Activated T-cell treated with anti-CD3 and anti-CD28 coated beads, Interleukin-2, amount 50 U/mL, for 1 hour (primary cell): ENCODE results near the gene LMBR1.
"Not testable (repeated sequence)": the region's sequence is repeated elsewhere in the genome, so short reads cannot be mapped to it uniquely, and the experiment has no call there.

ENCODE experiments used
- DNase-seq: peaks from one replicate; pipeline ENCODE4 v3.0.0-alpha.2; 2020

The LMBR1 gene, protein sequence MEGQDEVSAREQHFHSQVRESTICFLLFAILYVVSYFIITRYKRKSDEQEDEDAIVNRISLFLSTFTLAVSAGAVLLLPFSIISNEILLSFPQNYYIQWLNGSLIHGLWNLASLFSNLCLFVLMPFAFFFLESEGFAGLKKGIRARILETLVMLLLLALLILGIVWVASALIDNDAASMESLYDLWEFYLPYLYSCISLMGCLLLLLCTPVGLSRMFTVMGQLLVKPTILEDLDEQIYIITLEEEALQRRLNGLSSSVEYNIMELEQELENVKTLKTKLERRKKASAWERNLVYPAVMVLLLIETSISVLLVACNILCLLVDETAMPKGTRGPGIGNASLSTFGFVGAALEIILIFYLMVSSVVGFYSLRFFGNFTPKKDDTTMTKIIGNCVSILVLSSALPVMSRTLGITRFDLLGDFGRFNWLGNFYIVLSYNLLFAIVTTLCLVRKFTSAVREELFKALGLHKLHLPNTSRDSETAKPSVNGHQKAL

DNA sequence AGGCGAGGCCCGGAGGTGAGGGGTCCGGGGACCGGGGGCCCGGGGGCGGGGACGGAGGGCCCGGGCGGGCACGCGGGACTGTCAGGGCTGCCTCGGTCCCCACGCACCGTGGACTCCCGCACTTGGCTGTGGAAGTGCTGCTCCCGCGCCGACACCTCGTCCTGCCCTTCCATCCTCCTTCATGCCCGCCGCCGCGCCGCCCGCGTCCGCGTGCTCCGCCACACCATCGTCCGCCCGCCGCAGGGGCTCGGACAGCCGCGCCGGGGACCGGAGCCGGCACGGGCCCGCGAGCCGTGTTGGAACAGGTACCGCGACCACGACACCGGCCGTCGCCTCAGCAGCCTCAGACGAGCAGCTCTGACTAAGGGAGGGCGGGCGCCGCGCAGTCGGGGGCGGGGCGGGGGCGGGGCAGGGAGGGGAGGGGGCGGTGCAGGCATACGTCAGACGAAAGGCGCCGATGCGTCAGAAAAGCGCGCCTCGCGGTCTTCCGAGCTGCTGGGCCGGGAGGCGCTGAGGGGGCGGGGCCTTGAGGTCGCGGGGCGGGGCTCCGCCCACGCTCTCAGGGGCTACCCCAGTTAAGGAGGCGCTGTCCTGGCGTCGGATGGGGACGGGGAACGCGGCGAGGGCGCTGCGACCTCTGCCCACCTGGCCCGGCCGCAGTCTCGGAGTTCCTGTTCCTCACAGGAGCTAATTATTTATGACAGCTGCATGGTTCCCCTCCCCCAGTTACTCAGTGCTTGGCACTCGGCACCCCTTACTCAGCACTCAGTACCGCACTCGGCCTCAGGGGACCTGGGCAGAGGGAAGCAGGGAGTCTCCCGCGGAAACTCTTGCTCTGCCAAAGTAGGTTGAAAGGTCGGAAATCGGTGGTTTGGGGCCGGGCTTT is at the start of gene LMBR1:
TSS of gene LMBR1 (minus strand) at position 363 of the 886 bp plus-strand sequence. CDS start at position 173, 190 bp downstream.
- DNase-seq = peak; percentile 98

DNA sequence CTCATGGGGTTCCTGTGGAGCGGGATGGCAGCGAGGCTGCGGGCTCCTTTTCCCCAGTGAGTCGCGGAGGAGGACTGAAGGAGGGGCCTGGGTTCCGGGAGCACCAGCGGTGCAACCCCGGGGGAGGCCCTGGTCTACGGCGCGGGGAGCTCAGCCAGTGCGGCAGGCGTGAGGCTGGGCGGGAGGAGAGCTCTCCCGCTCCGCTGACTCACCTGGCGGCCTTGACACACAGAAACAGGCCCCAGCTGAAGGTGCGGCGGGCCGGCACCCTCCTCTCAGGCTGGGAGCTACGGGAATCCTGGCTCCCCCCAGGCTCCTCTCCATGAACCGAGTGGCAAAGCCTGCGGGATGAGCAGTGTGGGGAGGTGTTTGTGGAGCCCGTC is 49.7 kb upstream of the LMBR1 start:
- peak; percentile 36 for DNase-seq

DNA sequence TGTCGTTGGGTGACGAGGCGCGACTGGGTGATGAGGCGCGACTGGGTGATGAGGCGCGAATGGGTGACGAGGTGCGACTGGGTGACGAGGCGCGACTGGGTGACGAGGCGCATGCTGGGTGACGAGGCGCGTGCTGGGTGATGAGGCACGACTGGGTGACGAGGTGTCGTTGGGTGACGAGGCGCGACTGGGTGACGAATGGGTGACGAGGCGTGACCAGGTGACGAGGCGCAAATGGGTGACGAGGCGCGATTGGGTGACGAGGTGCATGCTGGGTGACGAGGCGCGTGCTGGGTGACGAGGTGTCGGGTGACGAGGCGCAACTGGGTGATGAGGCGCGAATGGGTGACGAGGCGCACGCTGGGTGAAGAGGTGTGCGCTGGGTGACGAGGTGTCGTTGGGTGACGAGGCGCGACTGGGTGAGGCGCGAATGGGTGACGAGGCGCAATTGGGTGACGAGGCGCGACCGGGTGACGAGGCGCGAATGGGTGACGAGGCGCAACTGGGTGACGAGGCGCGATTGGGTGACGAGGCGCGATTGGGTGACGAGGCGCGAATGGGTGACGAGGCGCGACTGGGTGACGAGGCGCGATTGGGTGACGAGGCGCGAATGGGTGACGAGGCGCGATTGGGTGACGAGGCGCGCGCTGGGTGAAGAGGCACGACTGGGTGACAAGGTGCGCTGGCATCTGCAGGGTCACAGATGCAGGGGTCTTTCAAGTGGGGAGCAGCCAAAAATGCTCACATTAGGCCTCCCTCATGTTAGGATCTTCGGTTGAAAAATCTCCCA is 48.6 kb upstream of the LMBR1 start:
- no peak for DNase-seq

DNA sequence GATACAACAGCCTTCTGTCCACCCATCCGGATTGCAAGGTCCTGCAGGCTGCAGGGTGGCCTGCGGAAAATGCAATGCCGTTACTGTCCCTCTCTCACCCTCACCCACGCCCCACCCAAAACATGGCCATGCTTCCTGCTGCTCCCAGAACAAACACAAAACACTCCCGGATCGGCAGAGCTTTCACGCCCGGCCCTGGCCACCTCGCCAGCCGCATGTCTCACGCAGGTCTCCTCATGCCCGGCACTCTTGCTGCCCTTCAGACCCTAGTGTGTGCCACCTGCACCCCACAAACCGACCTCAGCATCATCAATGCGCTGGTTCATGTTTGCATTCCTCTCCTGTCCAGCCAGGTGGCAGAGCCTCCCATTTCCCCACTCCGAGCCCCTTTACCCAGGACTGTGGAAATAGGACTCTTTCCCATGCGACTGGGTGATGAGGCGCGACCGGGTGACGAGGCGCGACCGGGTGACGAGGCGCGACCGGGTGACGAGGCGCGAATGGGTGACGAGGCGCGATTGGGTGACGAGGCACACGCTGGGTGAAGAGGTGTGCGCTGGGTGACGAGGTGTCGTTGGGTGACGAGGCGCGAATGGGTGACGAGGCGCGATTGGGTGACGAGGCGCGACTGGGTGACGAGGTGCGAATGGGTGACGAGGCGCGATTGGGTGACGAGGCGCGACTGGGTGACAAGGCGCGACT is 47.6 kb upstream of the LMBR1 start:
- DNase-seq = no peak

DNA sequence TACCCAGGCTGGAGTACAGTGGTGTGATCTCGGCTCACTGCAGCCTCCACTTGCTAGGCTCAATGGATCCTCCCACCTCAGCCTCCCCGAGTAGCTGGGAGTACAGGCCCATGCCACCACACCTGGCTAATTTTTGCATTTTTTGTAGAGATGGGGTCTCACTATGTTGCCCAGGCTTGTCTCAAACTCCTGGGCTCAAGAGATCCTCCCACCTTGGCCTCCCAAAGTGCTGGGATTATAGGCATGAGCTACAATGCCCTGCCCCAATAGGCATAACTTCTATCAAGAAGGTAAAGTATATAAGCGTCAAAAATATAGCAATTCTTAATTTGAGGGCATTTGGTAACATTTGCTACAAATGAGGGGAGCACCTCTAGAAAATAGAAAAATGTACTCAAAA is 43.8 kb upstream of the LMBR1 start:
- not testable (repeated sequence) for DNase-seq

DNA sequence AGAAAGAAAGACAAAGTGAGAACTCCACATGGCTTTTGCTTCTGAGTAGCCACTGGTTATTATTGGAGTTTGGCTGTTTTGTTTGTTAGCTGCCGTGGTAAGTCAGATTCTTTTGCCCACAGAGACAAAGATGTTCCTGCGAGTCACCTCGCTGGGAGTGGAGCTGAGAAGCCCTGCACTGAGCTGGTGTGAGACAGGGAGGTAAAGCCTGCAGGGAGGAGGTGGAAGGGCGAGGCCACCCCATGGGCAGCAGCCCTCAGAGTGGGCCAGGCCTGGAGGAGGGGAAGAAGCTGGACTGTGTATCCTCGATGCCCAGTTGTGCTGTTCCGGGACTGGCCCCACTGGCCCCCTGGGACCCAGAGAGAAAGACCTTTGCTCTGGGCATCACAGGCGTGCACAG is 42.3 kb upstream of the LMBR1 start:
- DNase-seq = no peak

DNA sequence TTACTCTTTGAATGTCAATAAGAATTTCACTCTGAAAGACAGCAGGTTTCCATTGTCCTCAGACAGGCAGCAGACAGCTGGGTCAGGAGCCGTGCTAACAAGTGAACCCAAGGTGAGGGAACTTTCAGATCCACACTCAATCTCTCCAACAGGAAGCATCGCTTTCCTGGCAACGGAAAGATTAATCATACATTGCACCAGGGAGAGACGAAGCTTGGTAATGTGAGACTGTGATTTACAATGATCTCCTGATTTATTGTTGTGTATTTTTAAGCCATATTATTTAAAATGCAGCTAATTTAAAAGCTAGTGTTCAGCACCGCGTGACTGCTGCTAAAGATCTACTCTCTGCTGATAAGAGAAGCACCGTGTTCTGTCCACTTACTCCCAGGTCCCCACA is 39.0 kb upstream of the LMBR1 start:
- no peak for DNase-seq

DNA sequence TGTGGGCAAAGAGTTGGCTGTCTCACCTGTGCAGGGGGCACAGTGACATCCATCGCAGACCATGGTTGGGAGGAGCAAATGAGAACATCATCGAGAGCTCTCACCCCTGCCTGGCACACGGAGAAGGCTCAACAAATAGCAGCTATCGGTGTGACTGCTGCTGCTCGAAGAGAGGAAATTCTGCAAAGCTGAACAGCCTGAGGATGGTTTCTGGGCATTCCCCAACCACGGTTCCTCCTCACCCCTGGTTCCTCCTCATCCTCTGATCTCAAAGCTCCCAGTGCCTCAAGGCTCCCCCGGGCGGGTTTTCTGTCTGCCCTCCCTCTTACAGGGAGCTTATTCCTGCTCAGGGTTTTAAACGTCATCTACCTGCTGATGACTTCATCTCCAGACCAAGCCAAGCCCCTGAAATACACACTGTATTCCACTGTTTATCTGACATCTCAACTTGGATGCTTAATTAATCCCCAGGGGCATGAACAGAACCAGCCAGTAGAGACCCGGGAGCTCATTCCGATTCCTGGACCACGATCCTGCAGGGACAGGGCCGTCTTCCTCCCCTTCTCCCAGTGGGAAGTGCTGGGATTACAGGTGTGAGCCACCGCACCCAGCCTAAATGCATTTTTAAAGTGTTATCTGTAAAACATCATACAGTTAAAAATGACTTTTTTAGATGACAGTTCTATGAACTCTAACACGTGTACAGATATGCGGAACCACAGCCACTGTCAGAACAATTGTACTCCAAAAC is 37.0 kb upstream of the LMBR1 start:
- peak; percentile 50 for DNase-seq

DNA sequence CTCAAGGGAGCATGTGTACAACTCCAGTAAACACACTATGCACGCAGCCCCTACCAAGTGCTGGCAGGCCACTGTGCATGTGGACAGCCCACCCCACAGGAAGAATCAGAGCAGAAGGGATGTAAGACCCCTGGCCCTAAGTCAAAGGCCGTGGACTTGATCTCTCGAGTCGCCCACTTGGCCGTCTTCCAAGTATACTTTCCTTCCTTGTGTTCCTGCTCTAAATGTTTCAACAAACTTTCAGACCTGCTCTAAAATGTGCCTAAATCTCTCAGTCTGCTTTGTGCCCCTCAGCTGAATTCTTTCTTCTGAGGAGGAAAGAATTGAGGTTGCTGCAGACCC is 35.4 kb upstream of the LMBR1 start:
- no peak for DNase-seq

DNA sequence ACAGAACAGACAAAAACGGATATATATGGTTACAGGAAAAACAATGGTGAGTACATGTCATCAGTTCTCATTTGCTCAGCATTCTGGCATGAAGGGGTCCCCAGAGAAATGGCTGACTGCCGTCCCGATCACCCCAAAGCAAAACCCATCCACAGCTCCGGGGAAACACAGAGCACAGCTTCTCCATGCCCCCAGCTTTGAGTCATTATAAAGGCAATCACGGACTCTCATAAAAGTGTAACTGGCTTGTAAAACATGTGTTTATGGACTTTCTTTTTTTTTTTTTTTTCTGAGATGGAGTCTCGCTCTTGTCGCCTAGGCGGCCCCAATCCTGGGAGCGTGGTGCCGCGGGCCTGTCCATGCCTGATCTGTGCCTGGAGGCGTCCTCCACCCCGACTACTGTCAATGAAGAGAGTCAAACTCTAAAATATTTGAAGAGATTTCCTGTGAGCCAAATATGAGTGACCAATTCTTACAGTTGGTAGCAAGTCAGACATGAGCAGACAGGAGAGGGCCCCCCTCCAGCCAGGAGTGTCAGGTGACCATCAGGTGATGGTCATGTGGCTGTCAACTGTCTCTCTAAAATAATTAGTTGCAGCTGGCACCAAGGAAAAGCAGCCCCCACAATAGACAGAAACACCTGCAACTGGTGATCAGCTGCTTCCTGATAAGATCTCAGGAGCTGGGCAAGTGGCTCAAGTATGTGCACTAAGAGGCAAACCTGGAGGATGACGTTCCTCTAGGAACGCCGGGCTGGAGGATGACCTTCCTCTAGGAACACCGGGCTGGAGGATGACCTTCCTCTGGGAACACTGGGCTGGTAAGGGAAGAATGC is 34.8 kb upstream of the LMBR1 start:
- DNase-seq = no peak

DNA sequence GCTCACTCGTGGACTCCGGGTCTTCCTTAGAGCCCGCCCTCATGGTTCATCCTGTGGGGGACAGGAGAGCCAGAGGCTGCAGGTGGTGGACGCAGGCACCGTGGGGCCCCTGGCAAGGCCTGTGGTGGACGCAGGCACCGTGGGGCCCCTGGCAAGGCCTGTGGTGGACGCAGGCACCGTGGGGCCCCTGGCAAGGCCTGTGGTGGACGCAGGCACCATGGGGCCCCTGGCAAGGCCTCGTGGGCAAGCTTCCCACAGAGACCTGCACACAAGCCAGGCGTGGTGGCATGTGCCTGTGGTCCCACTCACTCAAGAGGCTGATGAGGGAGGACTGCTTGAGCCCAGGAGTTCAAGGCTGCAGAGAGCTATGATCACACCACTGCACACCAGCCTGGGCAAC is 32.8 kb upstream of the LMBR1 start:
- DNase-seq = not testable (repeated sequence)

DNA sequence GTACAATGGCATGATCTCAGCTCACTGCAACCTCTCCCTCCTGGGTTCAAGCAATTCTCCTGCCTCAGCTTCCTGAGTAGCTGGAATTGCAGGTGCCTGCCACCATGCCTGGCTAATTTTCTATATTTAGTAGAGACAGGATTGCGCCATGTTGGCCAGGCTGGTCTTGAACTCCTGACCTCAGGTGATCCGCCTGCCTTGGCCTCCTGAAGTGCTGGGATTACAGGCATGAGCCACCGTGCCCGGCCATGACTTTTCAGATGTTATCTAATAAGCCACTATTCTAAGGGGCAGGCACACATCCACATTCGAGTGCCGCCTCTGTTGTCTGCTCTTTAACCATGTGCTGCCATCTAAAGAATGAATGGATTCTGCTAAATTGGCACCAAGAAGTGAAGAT is 29.3 kb upstream of the LMBR1 start:
- not testable (repeated sequence) for DNase-seq

DNA sequence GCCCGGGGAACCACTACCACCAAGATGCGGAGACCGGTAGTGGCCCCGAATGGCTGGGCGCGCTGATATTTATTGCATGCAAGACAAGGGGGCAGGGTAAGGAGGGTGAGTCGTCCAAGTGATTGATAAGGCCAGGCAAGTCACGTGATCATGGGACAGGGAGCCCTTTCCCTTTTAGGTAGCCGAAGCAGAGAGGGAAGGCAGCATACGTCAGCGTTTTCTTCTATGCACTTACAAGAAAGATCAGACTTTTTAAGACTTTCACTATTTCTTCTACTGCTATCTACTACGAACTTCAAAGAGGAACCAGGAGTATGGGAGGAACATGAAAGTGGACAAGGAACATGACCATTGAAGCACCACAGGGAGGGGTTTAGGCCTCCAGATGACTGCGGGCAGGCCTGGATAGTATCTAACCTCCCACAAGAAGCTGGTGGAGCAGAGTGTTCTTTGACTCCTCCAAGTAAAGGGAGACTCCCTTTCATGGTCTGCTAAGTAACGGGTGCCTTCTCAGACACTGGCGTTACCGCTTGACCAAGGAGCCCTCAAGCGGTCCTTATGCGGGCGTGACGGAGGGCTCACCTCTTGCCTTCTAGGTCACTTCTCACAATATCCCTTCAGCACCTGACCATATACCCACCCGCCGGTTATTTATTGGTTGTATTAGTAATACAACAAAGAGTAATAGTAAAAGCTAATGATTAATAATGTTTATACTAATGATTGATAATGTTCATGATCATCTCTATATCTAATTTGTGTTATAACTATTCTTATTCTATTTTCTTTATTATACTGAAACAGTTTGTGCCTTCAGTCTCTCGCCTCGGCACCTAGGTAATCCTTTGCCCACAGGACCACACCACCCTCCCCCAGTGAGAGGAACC is 27.7 kb upstream of the LMBR1 start:
- not testable (repeated sequence) for DNase-seq

DNA sequence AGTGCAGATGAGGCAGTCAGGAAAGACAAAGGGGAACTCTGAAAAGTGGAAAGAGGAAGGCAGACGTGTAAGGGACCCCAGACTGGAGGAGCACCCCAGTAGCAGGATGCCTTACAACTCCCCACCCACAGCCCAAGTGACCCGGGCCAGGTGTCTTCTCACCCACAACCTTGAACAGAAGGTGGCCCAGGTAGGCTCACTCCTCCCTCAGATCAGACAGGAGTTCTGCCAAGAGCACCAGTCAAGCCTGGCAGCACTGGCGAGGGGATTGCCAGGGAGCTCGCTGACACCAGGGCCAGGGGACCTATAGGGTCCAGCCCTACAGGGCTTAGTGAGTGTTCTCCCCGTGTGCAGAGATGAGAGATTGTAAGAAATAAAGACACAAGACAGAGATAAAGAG is 27.1 kb upstream of the LMBR1 start:
- no peak for DNase-seq

DNA sequence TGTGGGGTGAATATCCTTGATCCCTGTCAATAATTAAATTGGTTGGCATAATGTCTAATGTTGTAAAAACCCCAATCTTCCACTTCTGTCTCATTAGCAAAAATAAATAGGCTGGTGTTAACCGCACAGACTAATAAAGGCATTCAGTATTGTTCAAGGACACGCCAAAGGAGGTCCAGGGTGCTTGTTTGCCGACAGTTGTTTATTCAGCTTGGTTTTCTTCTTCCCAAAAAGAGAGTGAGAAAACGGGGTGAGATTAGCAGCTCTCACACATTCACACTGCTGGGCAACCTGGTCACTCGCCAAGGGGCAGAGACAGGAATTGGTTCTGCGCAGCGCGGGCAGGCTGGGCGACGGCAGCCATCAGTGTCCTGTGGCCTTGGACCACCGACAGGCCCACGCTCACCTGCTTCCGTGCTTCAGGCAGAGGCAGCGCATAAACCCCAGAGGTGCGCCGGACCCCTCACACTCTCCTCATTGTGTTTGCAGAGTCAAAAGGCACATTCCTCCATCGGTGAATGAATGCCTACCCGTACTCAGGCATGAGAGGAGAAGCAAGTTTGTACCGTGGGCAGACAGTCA is 26.2 kb upstream of the LMBR1 start:
- DNase-seq = no peak

DNA sequence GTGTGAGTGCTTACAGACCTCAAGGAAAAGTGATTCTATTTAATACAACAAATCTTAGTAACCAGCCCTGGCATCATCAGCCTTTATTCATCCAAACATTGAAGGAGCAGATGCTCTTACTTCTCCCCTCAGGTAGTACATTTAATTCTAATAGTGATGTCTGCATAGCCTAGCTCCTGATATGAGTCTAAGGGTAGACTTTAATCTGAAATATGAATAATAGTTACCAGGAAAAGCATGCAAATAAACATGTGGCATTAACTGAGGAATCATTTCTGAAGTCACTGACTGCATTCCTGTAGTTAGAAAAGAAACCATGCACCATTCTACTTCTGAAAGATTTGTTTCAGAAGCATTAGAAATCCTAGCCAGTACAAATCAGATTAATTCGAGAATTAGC is 25.7 kb upstream of the LMBR1 start:
- no peak for DNase-seq

DNA sequence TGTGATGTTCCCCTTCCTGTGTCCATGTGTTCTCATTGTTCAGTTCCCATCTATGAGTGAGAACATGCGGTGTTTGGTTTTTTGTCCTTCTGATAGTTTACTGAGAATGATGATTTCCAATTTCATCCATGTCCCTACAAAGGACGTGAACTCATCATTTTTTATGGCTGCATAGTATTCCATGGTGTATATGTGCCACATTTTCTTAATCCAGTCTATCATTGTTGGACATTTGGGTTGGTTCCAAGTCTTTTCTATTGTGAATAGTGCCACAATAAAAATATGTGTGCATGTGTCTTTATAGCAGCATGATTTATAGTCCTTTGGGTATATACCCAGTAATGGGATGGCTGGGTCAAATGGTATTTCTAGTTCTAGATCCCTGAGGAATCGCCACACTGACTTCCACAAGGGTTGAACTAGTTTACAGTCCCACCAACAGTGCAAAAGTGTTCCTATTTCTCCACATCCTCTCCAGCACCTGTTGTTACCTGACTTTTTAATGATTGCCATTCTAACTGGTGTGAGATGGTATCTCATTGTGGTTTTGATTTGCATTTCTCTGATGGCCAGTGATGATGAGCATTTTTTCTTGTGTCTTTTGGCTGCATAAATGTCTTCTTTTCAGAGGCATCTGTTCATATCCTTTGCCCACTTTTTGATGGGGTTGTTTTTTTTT is 16.7 kb upstream of the LMBR1 start:
- DNase-seq = not testable (repeated sequence)

DNA sequence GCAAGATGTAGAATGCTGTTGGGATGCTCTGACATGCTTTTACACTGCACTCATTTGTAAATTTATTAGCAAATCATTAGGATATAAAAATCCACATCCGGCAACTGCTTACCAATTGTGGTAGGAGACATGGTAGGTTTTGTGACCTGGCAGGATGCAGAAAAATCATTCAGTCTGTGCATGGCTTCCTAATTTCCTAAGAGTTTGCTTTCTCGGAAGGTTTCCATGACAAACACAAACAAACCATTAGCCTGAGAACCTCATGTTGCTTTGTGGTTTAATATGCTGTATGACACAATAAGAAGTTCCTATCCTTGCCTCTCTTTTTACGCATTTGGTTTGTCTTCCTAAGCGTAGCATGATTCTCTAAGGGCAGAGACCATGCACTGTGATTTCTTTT is 14.7 kb upstream of the LMBR1 start:
- DNase-seq = no peak

DNA sequence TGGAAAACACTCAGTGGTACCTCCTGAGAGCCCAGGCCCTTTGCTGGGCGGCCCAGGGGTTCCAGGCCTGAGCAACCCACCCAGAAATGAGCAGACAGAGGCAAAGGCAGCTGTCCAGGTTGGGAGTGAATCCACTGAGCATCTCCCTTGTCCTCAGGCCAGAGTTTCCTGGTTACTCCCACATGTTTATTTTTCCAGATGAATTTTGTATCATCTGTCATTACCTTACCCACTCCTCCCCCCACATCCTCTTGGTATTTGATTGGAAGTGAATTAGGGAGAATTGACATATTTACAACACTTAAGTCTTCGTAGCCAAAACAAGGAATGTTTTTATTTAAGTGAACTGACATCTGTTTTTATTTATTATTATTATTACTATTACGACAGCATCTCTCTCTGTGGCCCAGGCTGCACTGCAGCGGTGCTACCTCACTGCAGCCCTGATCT is 13.2 kb upstream of the LMBR1 start:
- no peak for DNase-seq
